SK-N-MC (cell line): ENCODE data around the gene KLHL35.

Experiments
- EZH2 ChIP-seq: fragments of 200-600 bp; sonication (generic); IDR thresholded peaks from one replicate; pipeline ENCODE4 v1.6.1; 2017; ENCODE audit warnings: antibody characterized with exemption
- POLR2AphosphoS5 ChIP-seq: IDR thresholded peaks from 2 replicates; pipeline ENCODE4 v1.6.1; 2012; ENCODE audit warnings: mild to moderate bottlenecking, low read depth, low read length, borderline replicate concordance

- TF ChIP-seq EZH2 (no peak), POLR2AphosphoS5 (no peak)
Measured at GRCh38 chr11:75481922-75482606, 49.1 kb upstream of the KLHL35 start.
